ENCODE measurements around the gene RXRB. TPM values are rescaled to one million over a fixed set of nuclear protein-coding genes. Genes with fewer than 3 reads are reported as not detected.

Gene RXRB
- total and polyA plus RNA-seq, 2 donors, result 21.4 to 41.6 TPM

DNA sequence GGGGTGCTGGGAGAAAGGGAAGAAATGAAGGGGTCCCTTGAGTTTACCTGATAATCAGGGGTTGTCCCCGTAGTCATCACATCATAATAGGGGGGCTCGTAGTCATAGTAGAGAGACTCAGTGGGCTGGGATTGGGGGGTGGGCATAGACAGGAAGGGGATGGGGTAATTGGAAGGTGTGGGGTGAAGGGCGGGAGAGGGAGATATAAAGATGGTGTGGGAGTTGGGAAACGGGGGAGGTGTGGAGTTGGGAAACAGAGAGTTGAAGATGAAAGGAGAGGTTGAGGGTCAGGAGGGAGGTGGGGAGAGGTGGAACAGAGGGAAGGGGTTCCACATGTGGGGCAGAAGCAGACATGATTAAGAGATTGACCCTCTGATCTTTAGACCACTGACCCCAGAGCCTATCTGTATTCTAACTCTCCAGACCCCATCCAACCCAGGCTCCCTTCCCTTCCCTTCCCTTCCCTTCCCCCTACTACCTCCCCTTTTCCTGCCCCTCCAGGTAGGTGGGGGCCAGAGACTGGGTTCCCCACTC is 14.7 kb downstream of the RXRB start:
- no peak overlapping the region for H3K4me3 ChIP-seq (ENCODE audit: low read depth, low read length)
- DNase-seq (ENCODE audit: extremely low spot score), result no peak
- no peak overlapping the region for H3K27ac ChIP-seq (ENCODE audit: low read depth)
- no peaks in the 10 kb centered on the region for H3K4me1 ChIP-seq (ENCODE audit: insufficient read depth)
- H3K36me3 ChIP-seq (ENCODE audit: insufficient read depth), result no peaks in the 10 kb centered on the region
- WGBS, result 60% methylated on average over 4 of the region's 4 CpGs

DNA sequence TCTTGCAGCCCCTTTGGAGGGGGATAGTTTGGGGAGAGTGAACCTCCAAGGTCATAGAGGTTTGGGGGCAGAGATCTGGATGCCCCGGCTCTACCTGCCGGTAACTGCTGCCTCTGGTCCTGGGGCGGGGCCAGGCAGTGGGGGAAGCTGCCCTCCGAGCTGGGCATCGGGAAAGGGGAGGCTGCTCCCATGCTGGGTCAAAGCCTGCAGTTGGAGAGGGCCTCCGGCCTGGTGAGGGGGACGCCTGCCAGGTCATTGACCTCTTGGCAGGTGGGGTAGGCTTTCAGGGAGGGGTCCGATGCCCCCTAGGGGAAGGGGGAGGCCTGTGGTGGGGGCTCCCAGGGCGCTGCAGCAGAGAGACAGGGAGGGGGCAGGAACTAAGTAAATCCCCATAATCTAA is 15.3 kb downstream of the RXRB start:
- H3K36me3 ChIP-seq (ENCODE audit: insufficient read depth), result no peaks in the 10 kb centered on the region
- WGBS, result 57% methylated on average over 9 of the region's 9 CpGs
- no peak for DNase-seq (ENCODE audit: extremely low spot score)

DNA sequence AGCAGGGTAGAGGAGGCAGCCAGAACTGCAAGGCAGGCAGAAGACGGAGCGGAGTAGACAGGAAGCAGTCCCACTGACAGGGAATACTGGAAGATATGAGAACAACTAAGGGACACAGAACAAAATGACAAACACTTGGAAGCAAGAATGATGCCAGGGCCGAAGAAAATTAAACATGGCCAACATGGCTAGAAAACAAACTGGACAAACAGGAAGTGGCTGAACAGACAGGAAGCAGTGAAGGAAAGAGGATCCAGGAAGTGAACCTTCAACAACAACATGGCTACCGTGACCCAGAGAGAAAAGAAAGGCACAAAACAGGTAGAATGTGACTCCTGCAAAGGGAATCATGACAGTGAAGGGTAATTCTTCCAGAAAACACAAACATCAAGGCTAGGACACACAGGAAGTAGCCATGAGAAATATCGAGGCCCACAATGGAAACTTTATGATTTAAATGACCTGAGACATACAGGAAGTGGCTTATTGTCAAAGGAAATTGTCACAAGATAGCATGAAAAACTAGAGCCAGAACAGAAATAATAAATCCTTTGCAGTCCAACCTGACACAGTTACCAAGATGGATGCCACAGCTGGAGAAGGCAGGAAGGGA is 17.3 kb downstream of the RXRB start:
- H3K36me3 ChIP-seq (ENCODE audit: insufficient read depth), result no peaks in the 10 kb centered on the region
- no peak for DNase-seq (ENCODE audit: extremely low spot score)
- no peak overlapping the region for H3K4me3 ChIP-seq (ENCODE audit: low read depth, low read length)
- H3K4me1 ChIP-seq (ENCODE audit: insufficient read depth), result no peaks in the 10 kb centered on the region
- 72% methylated on average over 5 of the region's 5 CpGs for WGBS
- no peak overlapping the region for H3K27ac ChIP-seq (ENCODE audit: low read depth)

More for the DNA sequence above, 15.3 kb downstream of the RXRB start:
- Histone ChIP-seq H3K27ac (ENCODE audit: low read depth) (no peak overlapping the region), H3K4me1 (ENCODE audit: insufficient read depth) (no peaks in the 10 kb centered on the region), H3K4me3 (ENCODE audit: low read depth, low read length) (no peak overlapping the region)

DNA sequence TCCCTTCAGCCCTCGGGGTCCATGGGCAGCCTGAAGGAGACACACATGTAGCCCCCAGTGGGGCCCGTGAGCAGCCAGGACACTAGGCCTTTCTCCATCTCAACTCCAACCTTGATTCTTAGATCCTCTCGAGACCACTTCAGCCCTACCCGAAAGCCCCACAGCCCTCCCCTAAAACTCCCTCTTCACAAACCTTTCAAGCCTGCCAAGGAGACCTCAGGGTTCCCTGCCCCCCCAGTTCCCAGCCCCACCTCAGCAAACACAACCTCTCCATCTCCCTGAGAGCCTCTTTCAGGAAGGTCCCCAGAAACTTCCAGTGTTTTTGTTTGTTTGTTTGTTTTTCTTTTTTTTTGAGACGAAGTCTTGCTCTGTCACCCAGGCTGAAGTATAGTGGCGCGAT is 19.3 kb downstream of the RXRB start:
- Histone ChIP-seq H3K4me1 (ENCODE audit: insufficient read depth) (no peaks in the 10 kb centered on the region), H3K27ac (ENCODE audit: low read depth) (no peak overlapping the region), H3K4me3 (ENCODE audit: low read depth, low read length) (no peak overlapping the region), H3K36me3 (ENCODE audit: insufficient read depth) (no peaks in the 10 kb centered on the region)
- WGBS, result 85% methylated on average over 7 of the region's 7 CpGs
- no peak for DNase-seq (ENCODE audit: extremely low spot score)

DNA sequence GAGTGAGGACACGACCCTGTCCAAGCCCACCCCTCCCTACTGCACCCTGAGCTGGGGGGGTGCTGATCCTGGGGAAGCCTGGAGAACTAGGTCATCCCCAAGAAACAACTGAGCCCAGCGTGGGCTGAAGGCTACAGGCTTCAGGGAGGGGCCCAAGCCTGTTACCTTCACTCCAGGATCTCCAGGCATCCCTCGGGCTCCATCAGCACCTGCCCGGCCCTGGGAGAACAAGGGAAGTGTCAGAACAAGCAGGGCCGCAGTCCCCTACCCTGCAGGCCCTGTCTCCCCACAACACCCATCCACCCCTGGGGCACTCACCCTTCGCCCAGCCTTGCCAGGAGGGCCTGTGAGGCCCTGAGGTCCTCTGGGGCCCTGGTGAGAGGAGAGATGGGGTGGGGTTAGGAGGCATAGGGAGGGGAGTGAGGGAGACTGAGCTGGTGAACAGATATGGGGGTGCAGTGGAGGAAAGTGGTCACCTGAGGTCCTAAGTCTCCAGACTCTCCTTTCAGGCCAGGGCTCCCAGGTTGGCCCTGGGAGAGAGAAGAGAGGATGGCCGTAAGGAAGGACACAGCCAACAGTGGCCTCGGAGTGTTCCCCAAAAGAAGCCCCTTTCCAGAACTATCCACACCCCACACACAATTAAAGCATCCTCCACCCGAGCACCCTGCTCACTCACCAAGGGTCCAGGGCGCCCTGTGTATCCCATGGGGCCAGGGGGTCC is 21.6 kb downstream of the RXRB start:
- no peak for DNase-seq (ENCODE audit: extremely low spot score)
- H3K4me1 ChIP-seq (ENCODE audit: insufficient read depth), result no peaks in the 10 kb centered on the region
- WGBS, result 87% methylated on average over 10 of the region's 10 CpGs
- no peaks in the 10 kb centered on the region for H3K36me3 ChIP-seq (ENCODE audit: insufficient read depth)
- no peak overlapping the region for H3K27ac ChIP-seq (ENCODE audit: low read depth)
- H3K4me3 ChIP-seq (ENCODE audit: low read depth, low read length), result no peak overlapping the region

DNA sequence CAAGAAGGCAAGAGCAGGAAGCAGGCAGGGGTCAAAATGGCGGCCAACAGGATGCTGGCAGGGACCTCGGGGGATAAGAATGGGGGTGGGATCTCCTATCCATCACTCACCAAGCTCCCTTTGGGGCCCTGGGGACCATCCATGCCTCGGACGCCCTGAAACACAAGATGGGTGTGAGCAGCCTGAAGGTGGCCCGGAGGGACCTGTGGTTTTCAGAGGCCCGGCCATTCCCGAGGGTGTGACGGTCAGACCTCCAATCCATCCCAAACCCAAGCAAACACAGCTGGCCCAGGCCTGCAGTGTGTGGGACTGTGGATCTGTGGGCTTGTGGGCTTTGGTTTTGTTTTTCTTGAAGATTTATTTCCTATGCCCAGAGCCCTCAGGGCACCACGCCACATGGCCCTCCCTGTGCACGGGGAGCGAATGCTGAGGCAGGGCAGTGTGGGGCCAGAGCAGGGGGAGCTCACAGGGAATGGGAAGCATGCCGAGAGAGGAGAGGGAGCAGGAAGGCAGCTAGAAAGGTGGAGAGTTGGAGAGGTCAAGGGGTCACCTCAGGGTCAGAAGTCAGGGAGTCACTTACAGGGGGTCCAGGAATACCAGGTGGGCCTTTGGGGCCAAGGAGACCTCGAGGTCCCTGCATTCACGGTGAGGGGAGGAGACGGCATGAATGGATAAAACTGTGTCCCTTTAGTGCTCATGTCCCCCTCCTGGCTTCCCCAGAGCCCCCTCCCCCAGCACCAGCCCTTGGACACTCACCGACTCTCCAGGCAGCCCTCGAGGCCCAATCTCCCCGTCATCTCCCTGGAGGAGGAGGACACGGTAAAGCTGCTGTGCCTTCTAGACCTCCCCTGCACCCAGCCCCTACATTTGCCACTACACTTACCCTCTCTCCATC is 22.7 kb downstream of the RXRB start:
- no peak overlapping the region for H3K27ac ChIP-seq (ENCODE audit: low read depth)
- WGBS, result 78% methylated on average over 19 of the region's 19 CpGs
- H3K4me3 ChIP-seq (ENCODE audit: low read depth, low read length), result no peak overlapping the region
- no peaks in the 10 kb centered on the region for H3K4me1 ChIP-seq (ENCODE audit: insufficient read depth)
- no peaks in the 10 kb centered on the region for H3K36me3 ChIP-seq (ENCODE audit: insufficient read depth)
- no peak for DNase-seq (ENCODE audit: extremely low spot score)

DNA sequence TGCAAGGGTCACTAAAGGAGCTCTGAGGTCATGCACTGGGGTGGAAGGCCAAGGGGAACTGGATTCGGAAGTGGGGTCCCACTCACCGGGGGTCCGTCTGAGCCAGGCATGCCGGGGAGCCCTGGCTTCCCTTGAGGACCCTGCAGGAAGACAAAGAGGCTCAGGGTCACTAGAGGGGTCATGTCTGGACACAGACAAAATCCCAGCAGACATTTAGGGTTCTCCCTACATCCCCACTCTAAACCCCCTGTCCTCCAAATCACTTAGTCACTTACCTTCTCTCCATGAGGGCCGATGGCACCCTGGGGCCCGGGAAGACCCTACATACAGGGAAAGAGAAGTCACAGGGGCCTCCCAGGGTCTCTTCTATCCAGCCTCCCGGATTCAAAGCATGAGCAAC is 23.6 kb downstream of the RXRB start:
- DNase-seq (ENCODE audit: extremely low spot score), result no peak
- no peaks in the 10 kb centered on the region for H3K36me3 ChIP-seq (ENCODE audit: insufficient read depth)
- H3K4me1 ChIP-seq (ENCODE audit: insufficient read depth), result no peaks in the 10 kb centered on the region
- WGBS, result 92% methylated on average over 7 of the region's 7 CpGs
- no peak overlapping the region for H3K4me3 ChIP-seq (ENCODE audit: low read depth, low read length)
- H3K27ac ChIP-seq (ENCODE audit: low read depth), result no peak overlapping the region

DNA sequence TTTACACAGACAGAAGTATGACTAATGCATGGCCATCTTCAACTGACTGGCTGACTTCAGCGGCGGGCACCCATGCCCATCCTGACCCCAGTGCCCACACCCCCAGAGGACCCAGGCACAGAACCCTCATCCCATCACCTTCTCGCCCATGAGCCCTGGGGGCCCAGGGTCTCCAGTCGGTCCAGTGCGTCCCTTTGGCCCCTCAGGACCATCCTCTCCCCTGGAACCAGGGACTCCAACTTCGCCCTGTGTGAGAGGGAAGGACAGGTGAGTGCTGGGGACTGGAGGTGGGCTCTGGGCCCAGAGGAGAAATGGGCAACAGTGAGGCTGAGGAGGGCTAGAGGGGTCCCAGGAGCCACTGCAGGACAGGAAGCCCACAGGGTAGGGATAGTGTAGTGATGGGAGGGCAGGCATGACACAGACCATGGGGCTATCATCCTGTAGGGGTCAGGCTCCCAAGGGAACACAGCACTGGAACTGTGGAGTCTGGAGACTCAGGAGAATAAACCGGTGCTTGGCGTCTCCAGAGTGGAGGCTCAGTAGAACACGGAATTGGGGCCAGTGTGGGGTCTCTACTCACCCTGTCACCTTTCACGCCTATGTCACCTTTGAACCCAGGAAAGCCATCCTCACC is 24.9 kb downstream of the RXRB start:
- Histone ChIP-seq H3K4me3 (ENCODE audit: low read depth, low read length) (no peak overlapping the region), H3K27ac (ENCODE audit: low read depth) (no peak overlapping the region), H3K36me3 (ENCODE audit: insufficient read depth) (no peaks in the 10 kb centered on the region), H3K4me1 (ENCODE audit: insufficient read depth) (no peaks in the 10 kb centered on the region)
- 83% methylated on average over 10 of the region's 10 CpGs for WGBS
- DNase-seq (ENCODE audit: extremely low spot score), result no peak

DNA sequence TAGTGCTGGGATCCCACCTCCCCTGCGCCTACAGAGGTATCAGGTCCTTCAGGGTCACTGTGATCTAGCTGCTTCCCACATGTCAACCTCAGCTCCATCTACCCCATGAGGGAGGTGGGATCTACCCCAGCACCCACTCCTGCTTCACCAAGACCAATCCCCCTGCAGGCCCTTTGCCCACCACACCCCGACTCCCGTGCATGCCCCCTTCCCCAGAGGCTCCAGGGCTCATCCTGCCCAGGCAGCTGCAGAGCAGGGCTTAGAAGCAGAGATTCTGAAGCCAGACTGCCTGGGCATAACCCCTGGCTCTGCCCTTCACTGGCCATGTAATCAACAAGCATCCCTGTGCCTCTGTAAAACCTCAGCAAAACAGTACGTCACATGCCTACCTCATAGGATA is 25.7 kb downstream of the RXRB start:
- Histone ChIP-seq H3K4me1 (ENCODE audit: insufficient read depth) (no peaks in the 10 kb centered on the region), H3K27ac (ENCODE audit: low read depth) (no peak overlapping the region), H3K4me3 (ENCODE audit: low read depth, low read length) (no peak overlapping the region), H3K36me3 (ENCODE audit: insufficient read depth) (no peaks in the 10 kb centered on the region)
- no peak for DNase-seq (ENCODE audit: extremely low spot score)
- WGBS, result 90% methylated on average over 4 of the region's 4 CpGs

DNA sequence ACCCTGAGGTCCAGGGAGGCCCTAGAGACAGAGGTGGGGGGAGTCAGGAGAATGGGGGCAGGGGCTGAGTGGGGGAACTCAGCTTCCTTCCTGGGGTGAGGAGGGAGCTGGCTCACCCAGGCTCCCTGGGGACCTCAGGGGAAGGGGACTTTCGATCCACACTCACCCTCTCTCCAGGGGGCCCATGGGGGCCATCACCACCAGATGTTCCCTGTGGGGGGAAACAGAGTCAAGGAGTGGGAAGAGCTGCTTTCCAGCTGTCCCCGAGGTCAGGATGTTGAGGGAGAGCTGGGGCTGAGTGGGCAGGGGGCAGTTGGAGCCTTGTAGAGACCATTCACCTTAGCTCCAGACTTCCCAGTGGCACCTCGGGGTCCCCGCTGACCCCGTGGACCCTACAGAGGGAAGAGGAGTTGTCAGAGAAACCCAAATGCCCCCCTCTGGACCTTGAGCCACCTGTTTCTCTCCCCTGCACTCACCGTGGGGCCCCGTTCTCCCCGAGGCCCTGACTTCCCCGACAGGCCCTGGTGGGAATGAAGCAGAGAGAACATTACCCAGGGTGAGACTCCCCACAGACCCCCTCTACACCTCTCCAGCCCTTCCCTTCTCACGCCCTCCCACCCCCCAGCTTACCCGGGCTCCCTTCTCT is 26.8 kb downstream of the RXRB start:
- no peak for DNase-seq (ENCODE audit: extremely low spot score)
- WGBS, result 63% methylated on average over 11 of the region's 11 CpGs
- H3K4me3 ChIP-seq (ENCODE audit: low read depth, low read length), result no peak overlapping the region

DNA sequence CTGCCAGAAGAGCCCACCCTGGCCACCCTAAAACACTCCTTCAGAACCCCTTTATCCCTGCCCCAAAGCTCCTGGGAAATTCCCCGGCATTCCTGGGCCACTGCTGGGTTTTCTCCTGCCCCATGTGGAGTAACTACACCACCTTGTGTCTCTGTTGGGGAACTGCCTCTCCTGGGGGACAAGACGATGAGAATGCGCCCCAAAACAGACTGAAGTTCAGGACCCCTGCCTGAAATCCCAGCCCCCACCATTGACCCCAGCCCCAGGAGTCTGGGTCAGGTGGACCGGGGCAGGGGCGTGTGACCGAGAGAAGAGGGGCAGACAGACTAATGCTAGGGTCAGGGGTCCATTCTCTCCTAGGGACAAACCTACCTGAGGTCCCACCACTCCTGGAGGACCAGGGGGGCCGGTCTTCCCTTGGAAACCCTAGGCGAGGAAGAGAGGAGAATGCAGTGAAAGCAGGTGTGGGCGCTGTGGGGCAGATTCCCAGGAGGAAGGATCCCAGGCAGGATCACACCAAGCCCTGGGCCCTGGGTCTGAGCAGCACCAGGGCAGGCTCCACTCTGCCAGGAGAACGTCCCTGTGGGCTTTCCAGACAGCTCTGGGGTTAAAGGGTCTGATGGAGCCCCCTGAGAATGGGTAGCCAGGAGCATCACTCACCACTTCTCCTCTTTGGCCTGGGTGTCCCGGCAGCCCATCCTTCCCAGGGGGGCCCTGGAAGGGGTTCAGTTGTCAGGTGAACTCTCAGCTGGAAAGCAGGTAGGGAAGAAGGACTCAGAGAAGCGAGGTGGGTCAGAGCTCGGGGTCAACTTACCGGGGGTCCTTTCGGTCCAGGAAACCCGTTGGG is 27.6 kb downstream of the RXRB start:
- Histone ChIP-seq H3K4me1 (ENCODE audit: insufficient read depth) (no peaks in the 10 kb centered on the region), H3K36me3 (ENCODE audit: insufficient read depth) (no peaks in the 10 kb centered on the region), H3K4me3 (ENCODE audit: low read depth, low read length) (no peak overlapping the region), H3K27ac (ENCODE audit: low read depth) (no peak overlapping the region)
- 74% methylated on average over 16 of the region's 16 CpGs for WGBS
- DNase-seq (ENCODE audit: extremely low spot score), result no peak

More for the DNA sequence above, 26.8 kb downstream of the RXRB start:
- no peaks in the 10 kb centered on the region for H3K4me1 ChIP-seq (ENCODE audit: insufficient read depth)
- no peak overlapping the region for H3K27ac ChIP-seq (ENCODE audit: low read depth)
- H3K36me3 ChIP-seq (ENCODE audit: insufficient read depth), result no peaks in the 10 kb centered on the region

DNA sequence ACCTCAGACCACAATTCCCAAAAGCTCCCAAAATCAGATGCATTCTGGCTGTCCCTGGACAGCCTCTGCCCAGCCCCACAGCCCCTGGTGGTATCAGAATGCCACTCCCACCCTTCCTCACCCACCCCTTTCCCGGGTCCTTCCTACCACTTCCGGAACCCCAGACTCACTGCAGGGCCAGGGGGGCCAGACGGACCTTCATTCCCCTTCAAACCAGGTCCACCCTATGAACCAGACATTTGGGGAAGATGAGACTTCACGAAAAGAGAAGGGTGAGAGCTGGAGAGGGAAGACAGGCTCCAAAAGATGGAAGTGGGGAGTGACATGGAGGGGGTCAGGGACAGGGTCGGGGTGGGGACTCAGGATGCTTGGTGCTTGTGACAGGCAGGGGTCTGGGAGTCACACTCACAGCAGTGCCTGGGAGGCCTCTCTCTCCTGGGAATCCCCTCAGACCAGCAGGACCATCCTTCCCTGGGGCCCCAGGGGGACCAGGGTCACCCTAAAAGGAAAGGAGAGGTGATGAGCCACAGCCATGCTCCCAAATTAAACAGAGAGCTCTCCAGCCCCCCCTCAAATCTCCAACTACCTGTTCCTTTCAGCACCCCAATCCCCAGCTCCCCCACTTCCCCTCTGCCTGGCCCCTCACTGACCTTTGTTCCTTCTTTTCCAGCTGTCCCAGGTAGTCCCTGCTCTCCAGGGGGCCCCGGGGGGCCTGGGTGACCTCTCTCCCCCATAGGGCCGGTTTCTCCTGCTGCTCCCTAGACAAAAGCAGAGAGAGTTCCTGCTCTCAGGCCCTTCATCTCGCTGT is 28.4 kb downstream of the RXRB start:
- no peak overlapping the region for H3K27ac ChIP-seq (ENCODE audit: low read depth)
- H3K4me1 ChIP-seq (ENCODE audit: insufficient read depth), result no peaks in the 10 kb centered on the region
- WGBS, result 70% methylated on average over 8 of the region's 8 CpGs
- H3K4me3 ChIP-seq (ENCODE audit: low read depth, low read length), result no peak overlapping the region
- DNase-seq (ENCODE audit: extremely low spot score), result no peak
- no peaks in the 10 kb centered on the region for H3K36me3 ChIP-seq (ENCODE audit: insufficient read depth)
